Esophagus squamous epithelium (tissue), 4 donors: ENCODE measurements around the gene WNT9A.
"Not testable (repeated sequence)": the region's sequence is repeated elsewhere in the genome, so short reads cannot be mapped to it uniquely, and the experiment has no call there.

Experiments used
- POLR2A ChIP-seq, 4 donors: fragments of 450-650 bp; IDR thresholded peaks; one replicate each; pipeline ENCODE4 v1.6.1; 2017; ENCODE audit warnings: antibody characterized with exemption in 4 of 4, mild to moderate bottlenecking in 4 of 4, moderate library complexity in 3 of 4
- TF ChIP-seq, protein P1 (sequence below), 6 experiments: fragments of 450-650 bp in 4 of 6; fragments of 200-600 bp in 2 of 6; sonication (generic) in 2 of 6; IDR thresholded peaks; one replicate each; pipeline ENCODE4 v1.5.1; 2016 to 2019; ENCODE audit warnings: antibody characterized with exemption in 6 of 6, mild to moderate bottlenecking in 4 of 6, moderate library complexity in 4 of 6

DNA sequence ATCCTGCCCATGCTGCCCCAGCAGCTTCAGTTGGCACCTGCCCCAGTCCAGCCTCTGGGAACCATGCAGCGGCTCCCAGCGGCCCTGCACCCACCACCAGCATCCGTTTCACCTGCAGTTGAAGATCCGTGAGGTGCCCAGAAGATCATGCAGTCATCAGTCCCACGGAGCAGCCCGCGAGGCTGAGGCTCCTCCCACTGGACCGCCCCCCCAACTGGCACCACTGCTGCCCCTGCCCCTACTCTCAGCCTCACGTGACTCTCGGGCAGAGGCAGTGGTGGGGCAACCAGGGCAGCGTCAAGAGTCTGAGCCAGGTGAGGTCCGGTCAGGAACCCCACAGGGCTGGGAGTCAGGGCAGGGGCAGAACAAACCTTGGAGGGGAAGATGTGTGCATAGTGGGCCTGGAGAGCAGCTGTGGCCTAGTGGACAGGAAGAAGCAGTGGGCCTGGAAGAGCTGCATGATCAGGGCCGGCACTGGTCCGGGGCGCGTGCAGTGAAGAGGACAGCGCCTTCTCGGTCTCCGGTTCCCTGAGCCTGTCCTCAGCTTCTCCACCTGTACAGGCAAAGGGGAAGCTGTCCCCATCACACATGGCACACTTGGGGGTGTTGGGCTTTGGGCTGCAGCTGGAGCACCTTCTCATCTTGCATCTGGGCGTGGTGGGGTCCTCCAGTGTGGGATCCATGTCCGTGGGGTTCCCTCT, 28.0 kb upstream of the WNT9A start:
- TF ChIP-seq, protein P1, sequence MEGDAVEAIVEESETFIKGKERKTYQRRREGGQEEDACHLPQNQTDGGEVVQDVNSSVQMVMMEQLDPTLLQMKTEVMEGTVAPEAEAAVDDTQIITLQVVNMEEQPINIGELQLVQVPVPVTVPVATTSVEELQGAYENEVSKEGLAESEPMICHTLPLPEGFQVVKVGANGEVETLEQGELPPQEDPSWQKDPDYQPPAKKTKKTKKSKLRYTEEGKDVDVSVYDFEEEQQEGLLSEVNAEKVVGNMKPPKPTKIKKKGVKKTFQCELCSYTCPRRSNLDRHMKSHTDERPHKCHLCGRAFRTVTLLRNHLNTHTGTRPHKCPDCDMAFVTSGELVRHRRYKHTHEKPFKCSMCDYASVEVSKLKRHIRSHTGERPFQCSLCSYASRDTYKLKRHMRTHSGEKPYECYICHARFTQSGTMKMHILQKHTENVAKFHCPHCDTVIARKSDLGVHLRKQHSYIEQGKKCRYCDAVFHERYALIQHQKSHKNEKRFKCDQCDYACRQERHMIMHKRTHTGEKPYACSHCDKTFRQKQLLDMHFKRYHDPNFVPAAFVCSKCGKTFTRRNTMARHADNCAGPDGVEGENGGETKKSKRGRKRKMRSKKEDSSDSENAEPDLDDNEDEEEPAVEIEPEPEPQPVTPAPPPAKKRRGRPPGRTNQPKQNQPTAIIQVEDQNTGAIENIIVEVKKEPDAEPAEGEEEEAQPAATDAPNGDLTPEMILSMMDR (IDR thresholded peaks at IDR 0.05), result not testable (repeated sequence)
- TF ChIP-seq POLR2A (IDR thresholded peaks at IDR 0.05), result not testable (repeated sequence)
